ENCODE measurements around the gene DIPK2B. TPM values are rescaled to one million over a fixed set of nuclear protein-coding genes. Genes with fewer than 3 reads are reported as not detected.

The DIPK2B gene
- total RNA-seq, 1 experiment from 2014 or later: not detected

DNA sequence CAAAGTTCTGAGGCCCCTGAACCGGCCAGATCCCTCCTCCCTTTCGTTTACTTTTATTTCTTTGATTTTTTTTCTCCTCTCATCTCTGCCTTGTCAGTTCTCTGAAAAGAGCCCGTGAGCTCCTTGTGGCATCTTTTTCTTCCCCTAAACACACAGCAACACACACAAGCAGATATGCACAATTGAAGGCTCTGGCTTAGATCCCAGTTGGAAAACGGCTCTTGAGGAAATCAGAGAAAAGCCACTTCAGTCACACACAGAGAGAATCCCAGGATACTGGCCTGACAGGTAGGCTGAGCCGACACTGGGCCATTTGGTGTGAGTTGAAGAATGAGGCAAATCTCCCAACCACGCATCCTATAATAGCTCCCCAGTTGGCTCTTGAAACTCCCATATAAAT, 12.9 kb downstream of the DIPK2B start:
- Histone ChIP-seq H3K9me3 (replicated peaks) (no peaks in the 10 kb centered on the region), H3K36me3 (no peaks in the 10 kb centered on the region), H3K4me1 (no peaks in the 10 kb centered on the region), H3K27me3 (no peaks in the 10 kb centered on the region), H3K4me3 (no peak overlapping the region), H3K27ac (no peak overlapping the region)
- DNase-seq: no peak

DNA sequence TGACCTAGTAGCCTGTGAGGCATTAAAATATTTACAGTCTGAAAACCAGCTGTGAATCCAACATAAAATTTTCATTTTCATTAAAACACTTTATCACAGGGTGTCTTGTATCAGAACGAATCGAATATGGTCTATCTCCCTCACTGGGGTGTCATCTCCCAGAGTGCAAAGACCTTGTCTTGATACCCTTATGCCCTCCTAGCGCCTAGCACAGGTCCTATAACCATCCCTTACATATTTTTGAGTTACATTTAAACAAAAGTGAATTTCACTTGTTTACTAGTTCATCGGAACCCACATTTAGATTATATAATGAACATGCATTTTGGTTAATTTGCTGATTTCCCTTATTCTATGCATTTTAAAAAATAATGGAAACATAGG, 14.0 kb downstream of the DIPK2B start:
- Histone ChIP-seq H3K4me1 (no peaks in the 10 kb centered on the region), H3K27ac (no peak overlapping the region), H3K27me3 (no peaks in the 10 kb centered on the region), H3K36me3 (no peaks in the 10 kb centered on the region), H3K4me3 (no peak overlapping the region; the same call in 1 of the 2 replicates), H3K9me3 (replicated peaks) (no peaks in the 10 kb centered on the region)
- DNase-seq: peak in 1 of 2 experiments; percentile 0

GRCh38 chrX:45184211-45184610, 16.5 kb downstream of the DIPK2B start:
- Histone ChIP-seq H3K4me3 (no peak overlapping the region), H3K36me3 (no peaks in the 10 kb centered on the region), H3K4me1 (no peaks in the 10 kb centered on the region), H3K9me3 (replicated peaks) (no peaks in the 10 kb centered on the region), H3K27me3 (no peaks in the 10 kb centered on the region), H3K27ac (no peak overlapping the region)
- DNase-seq: no peak

DNA sequence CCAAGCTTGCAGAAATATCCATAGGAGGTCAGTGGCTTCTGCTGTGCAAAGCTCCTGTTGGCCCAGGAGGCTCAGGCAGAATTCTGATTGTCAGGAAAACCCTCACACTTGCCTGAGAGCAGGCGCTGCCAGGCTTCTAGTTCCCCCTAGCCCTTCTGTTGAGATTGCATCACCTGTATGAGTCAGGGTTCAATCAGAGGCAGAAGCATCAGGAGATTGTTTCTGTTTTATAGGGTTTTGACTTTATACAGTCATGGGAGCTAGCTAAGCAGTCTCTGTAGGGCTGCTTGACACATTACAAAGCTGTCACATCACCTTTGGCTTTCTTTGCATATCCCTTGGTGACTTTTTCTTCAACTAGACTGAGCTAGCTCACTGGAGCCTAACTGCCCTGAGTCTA, 27.8 kb downstream of the DIPK2B start:
- H3K27ac ChIP-seq: no peak overlapping the region
- no peaks in the 10 kb centered on the region for H3K36me3 ChIP-seq
- no peaks in the 10 kb centered on the region for H3K4me1 ChIP-seq
- no peaks in the 10 kb centered on the region for H3K9me3 ChIP-seq (replicated peaks)
- no peaks in the 10 kb centered on the region for H3K27me3 ChIP-seq
- no peak overlapping the region for H3K4me3 ChIP-seq
- DNase-seq: no peak

- Histone ChIP-seq H3K4me3 (no peak overlapping the region), H3K36me3 (no peaks in the 10 kb centered on the region), H3K27me3 (no peaks in the 10 kb centered on the region), H3K9me3 (replicated peaks) (no peaks in the 10 kb centered on the region), H3K27ac (no peak overlapping the region), H3K4me1 (no peaks in the 10 kb centered on the region)
- no peak for DNase-seq
Observed at GRCh38 chrX:45166781-45167180, 33.9 kb downstream of the DIPK2B start.

GRCh38 chrX:45165726-45166125, 35.0 kb downstream of the DIPK2B start:
- H3K4me3 ChIP-seq: no peak overlapping the region
- no peaks in the 10 kb centered on the region for H3K27me3 ChIP-seq
- no peaks in the 10 kb centered on the region for H3K36me3 ChIP-seq
- H3K4me1 ChIP-seq: no peaks in the 10 kb centered on the region
- no peak for DNase-seq
- no peaks in the 10 kb centered on the region for H3K9me3 ChIP-seq (replicated peaks)
- H3K27ac ChIP-seq: no peak overlapping the region

- no peaks in the 10 kb centered on the region for H3K36me3 ChIP-seq
- DNase-seq: no peak
- H3K4me1 ChIP-seq: no peaks in the 10 kb centered on the region
- no peaks in the 10 kb centered on the region for H3K27me3 ChIP-seq
- no peak overlapping the region for H3K27ac ChIP-seq
- H3K4me3 ChIP-seq: no peak overlapping the region
- no peaks in the 10 kb centered on the region for H3K9me3 ChIP-seq (replicated peaks)
Observed at GRCh38 chrX:45164995-45165394, 35.7 kb downstream of the DIPK2B start.

DNA sequence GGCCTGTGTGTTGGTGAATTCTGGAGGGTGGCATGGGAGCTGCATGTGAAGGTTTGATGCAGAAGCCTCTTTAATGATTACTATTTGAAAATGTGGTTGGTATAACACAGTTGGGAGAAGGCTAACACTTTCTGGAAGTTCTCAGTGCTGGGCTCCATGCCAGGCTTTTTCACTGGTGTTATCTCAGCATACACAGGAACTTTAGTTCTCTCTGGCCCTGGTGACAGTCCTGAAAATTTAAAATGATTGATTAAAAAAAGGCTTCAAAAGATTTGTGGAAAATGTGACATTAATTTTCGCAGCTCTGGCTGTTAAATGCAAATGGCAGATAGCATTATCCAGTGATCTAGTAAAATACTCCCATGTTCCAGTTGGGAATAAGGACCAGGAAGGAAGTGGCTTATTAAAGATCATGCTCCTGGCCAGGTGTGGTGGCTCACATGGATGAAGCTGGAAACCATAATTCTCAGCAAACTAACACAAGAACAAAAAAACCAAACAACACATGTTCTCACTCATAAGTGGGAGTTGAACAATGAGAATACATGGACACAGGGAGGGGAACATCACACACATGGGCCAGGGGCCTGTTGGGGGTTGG, 36.6 kb downstream of the DIPK2B start:
- Histone ChIP-seq H3K27me3 (no peaks in the 10 kb centered on the region), H3K36me3 (no peaks in the 10 kb centered on the region), H3K4me1 (no peaks in the 10 kb centered on the region), H3K4me3 (no peak overlapping the region), H3K27ac (no peak overlapping the region), H3K9me3 (replicated peaks) (no peaks in the 10 kb centered on the region)
- DNase-seq: no peak

DNA sequence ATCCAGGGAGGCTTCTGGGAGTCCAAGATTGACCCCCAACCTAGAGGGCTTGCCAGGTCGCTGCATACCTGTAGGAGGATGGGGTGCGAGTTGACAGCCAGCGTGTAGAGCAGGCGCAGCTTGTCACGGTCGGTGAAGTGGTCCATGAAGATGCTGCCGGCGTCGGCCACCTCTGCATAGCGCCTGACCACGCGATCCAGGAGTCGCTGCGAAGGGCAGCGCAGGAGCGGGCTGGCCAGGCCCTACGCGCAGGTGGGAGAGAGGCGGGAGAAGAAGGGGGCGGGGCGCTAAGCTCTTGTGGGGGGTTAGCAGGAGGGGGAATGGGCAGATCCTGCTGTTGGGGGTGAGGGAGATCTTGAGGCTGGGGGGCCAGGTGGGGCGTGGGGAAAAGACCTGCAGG, 43.0 kb downstream of the DIPK2B start:
- no peaks in the 10 kb centered on the region for H3K27me3 ChIP-seq
- no peak overlapping the region for H3K27ac ChIP-seq
- H3K9me3 ChIP-seq (replicated peaks): no peaks in the 10 kb centered on the region
- H3K36me3 ChIP-seq: no peaks in the 10 kb centered on the region
- DNase-seq: no peak
- no peak overlapping the region for H3K4me3 ChIP-seq
- no peaks in the 10 kb centered on the region for H3K4me1 ChIP-seq

DNA sequence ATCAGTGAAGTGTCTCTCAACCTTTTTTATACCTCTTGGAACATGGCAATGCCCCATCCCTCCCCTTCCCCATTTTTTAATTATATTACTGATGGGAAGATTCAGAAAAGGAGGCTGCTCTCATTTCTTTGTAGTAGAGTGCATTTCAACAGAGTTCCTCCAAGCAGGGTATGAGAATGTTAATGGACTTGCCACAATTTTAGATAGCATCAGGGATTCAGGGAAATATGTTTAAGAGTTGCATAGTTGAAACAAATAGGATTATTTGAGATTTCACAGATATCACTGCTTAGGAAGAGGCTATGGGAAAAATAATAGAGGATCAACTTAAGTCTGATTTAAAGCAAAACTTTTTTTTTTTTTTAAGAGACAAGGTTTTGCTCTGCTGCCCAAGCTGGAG, 46.2 kb downstream of the DIPK2B start:
- no peaks in the 10 kb centered on the region for H3K9me3 ChIP-seq (replicated peaks)
- no peaks in the 10 kb centered on the region for H3K36me3 ChIP-seq
- no peaks in the 10 kb centered on the region for H3K27me3 ChIP-seq
- no peaks in the 10 kb centered on the region for H3K4me1 ChIP-seq
- no peak overlapping the region for H3K27ac ChIP-seq
- DNase-seq: no peak
- no peak overlapping the region for H3K4me3 ChIP-seq

DNA sequence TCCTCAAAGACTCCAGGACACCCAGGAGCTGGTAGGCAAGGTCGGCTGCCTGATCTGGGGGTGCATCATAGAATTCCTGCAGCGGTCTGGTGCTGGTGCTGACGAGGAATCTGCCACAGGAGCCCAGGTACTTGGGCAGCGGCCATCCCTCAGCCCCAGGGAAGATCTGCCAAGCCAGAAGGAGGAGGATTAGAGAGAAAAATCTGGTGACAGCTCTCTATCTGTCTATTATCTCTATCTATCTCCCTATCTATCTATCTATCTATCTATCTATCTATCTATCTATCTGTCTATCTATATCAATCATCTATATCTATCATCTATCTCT, 46.7 kb downstream of the DIPK2B start:
- no peak for DNase-seq

More for the DNA sequence above, 46.7 kb downstream of the DIPK2B start:
- Histone ChIP-seq H3K36me3 (no peaks in the 10 kb centered on the region), H3K4me1 (no peaks in the 10 kb centered on the region), H3K9me3 (replicated peaks) (no peaks in the 10 kb centered on the region), H3K27ac (no peak overlapping the region), H3K4me3 (no peak overlapping the region), H3K27me3 (no peaks in the 10 kb centered on the region)

Data from SJCRH30 (cell line).